Uterus (tissue), 4 donors: ENCODE measurements around the gene GSX2. TPM values are rescaled to one million over a fixed set of nuclear protein-coding genes. Genes with fewer than 3 reads are reported as not detected.

Experiments used
- DNase-seq, 2 donors: peaks; one replicate each; pipeline ENCODE4 v3.0.0-alpha.2; 2019 to 2020
- H3K27ac ChIP-seq, 2 donors: fragments of 200-600 bp; sonication (generic); 1 replicate in 1 of 2; 2 replicates in 1 of 2; pipeline ENCODE4 v1.5.1; 2016 to 2018
- H3K27me3 ChIP-seq, 2 donors: fragments of 200-600 bp; sonication (generic); one replicate each; pipeline ENCODE4 v1.5.1; 2018 to 2019; ENCODE audit warnings: control low read depth in 1 of 2
- H3K36me3 ChIP-seq, 2 donors: fragments of 200-600 bp; sonication (generic); one replicate each; pipeline ENCODE4 v1.5.1; 2019; ENCODE audit warnings: control low read depth in 1 of 2
- H3K4me1 ChIP-seq, 2 donors: fragments of 200-600 bp; sonication (generic); one replicate each; pipeline ENCODE4 v1.5.1; 2018 to 2019; ENCODE audit warnings: control low read depth in 1 of 2
- H3K4me3 ChIP-seq, 2 donors: fragments of 200-600 bp; sonication (generic); 1 replicate in 1 of 2; 2 replicates in 1 of 2; pipeline ENCODE4 v1.5.1; 2018 to 2019; ENCODE audit warnings: mild to moderate bottlenecking in 1 of 2
- H3K9me3 ChIP-seq, 2 donors: fragments of 200-600 bp; sonication (generic); one replicate each; pipeline ENCODE4 v1.5.1; 2019; ENCODE audit warnings: control low read depth in 1 of 2
- POLR2A ChIP-seq, 2 donors: fragments of 450-650 bp; IDR thresholded peaks; one replicate each; pipeline ENCODE4 v1.6.1; 2016; ENCODE audit warnings: antibody characterized with exemption in 2 of 2, mild to moderate bottlenecking in 1 of 2, moderate library complexity in 1 of 2
- intact Hi-C: fragments of 100-400 bp; cut with DNase I; formaldehyde crosslinking; loops from one replicate; pipeline ENCODE4 v1.15.1; 2023; ENCODE audit warnings: low total_unique reads
- total RNA-seq, 4 donors: library from RNA; depleted of rRNA in 3 of 4; stranded (reverse); fragments of >200 nt in 3 of 4; gene quantifications; one replicate each; pipeline versions ENCODE4 v1.1.0 to v1.2.4, GENCODE V29; 2014 to 2023
- TF ChIP-seq, protein P1 (sequence below), 4 experiments: fragments of 200-600 bp in 2 of 4; fragments of 450-650 bp in 2 of 4; sonication (generic) in 2 of 4; IDR thresholded peaks; one replicate each; pipeline ENCODE4 v1.5.1; 2016 to 2019; ENCODE audit warnings: antibody characterized with exemption in 4 of 4, mild to moderate bottlenecking in 2 of 4, moderate library complexity in 1 of 4
- donor health status: DM: yes; HTN: yes; CAD: no.

GSX2 gene
- total RNA-seq, 4 donors from 2014 or later: not detected

DNA sequence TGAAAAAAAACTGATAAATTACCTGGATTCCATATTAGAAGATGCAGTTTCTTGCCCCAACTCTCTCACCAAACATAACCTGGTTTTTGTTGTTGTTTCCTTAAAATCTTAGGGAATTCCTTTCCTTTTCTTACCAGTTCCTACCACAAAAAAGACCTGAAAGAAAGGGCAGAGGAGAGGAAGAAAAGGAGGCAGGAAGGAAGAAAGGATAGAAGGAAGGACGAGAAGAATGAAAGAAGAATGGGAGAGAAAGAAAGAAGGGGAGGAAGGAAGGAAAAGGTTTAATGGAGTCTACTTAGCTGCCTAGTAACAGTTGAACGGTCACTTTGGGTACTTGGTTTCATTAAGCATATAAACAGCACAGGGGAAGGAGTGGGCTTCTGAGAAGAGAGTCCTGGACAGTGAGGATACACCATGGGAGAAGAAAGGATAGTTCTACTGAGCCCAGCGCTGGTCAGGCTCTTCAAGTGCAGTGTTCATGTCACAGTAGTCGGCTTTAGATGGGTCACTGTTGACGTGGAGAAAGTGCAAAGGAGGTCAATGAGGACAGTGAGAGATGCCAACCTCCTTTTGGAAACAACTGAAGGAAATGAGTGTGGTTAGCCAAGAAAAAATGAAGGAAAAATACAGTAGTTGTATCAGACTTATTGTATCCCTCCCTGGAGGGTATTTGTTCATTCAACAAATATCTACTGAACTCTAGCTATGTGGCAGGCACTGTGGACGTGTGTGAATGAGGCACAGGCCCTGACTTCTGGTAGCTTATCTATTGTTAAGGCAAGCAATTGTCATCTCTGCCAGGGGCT, 34.5 kb upstream of the GSX2 start:
- peaks cover 0 to 3% of the 10 kb centered on the region in 2 donors for H3K4me1 ChIP-seq
- no peak for DNase-seq
- intact Hi-C loops: no loop called here
- no peak for TF ChIP-seq POLR2A (IDR thresholded peaks at IDR 0.05)
- TF ChIP-seq, protein P1, sequence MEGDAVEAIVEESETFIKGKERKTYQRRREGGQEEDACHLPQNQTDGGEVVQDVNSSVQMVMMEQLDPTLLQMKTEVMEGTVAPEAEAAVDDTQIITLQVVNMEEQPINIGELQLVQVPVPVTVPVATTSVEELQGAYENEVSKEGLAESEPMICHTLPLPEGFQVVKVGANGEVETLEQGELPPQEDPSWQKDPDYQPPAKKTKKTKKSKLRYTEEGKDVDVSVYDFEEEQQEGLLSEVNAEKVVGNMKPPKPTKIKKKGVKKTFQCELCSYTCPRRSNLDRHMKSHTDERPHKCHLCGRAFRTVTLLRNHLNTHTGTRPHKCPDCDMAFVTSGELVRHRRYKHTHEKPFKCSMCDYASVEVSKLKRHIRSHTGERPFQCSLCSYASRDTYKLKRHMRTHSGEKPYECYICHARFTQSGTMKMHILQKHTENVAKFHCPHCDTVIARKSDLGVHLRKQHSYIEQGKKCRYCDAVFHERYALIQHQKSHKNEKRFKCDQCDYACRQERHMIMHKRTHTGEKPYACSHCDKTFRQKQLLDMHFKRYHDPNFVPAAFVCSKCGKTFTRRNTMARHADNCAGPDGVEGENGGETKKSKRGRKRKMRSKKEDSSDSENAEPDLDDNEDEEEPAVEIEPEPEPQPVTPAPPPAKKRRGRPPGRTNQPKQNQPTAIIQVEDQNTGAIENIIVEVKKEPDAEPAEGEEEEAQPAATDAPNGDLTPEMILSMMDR (IDR thresholded peaks at IDR 0.05): no peak
- H3K36me3 ChIP-seq: no peaks in the 10 kb centered on the region
- peak overlapping the region; percentile 92 to 95 for H3K27ac ChIP-seq
- no peaks in the 10 kb centered on the region for H3K27me3 ChIP-seq
- H3K9me3 ChIP-seq: no peaks in the 10 kb centered on the region
- peak overlapping the region; percentile 99 to 100 for H3K4me3 ChIP-seq

GRCh38 chr4:54066088-54066415, 33.9 kb upstream of the GSX2 start:
- Histone ChIP-seq H3K27me3 (no peaks in the 10 kb centered on the region), H3K27ac (peak overlapping the region; percentile 92 to 95), H3K4me3 (no peak overlapping the region), H3K4me1 (peaks cover 0 to 3% of the 10 kb centered on the region in 2 donors), H3K9me3 (no peaks in the 10 kb centered on the region), H3K36me3 (no peaks in the 10 kb centered on the region)
- DNase-seq: no peak
- intact Hi-C loops: no loop called here
- TF ChIP-seq, protein P1 (IDR thresholded peaks at IDR 0.05): no peak
- TF ChIP-seq POLR2A (IDR thresholded peaks at IDR 0.05): no peak

- peaks cover 0 to 3% of the 10 kb centered on the region in 2 donors for H3K4me1 ChIP-seq
- H3K4me3 ChIP-seq: no peak overlapping the region
- intact Hi-C loops: no loop called here
- peak overlapping the region; percentile 68 to 92 for H3K27ac ChIP-seq
- no peaks in the 10 kb centered on the region for H3K9me3 ChIP-seq
- no peak for DNase-seq
- no peaks in the 10 kb centered on the region for H3K36me3 ChIP-seq
- no peaks in the 10 kb centered on the region for H3K27me3 ChIP-seq
- TF ChIP-seq, protein P1 (IDR thresholded peaks at IDR 0.05): no peak
- TF ChIP-seq POLR2A (IDR thresholded peaks at IDR 0.05): no peak
These were observed 33.2 kb upstream of the GSX2 start for GRCh38 chr4:54066718-54067129.

DNA sequence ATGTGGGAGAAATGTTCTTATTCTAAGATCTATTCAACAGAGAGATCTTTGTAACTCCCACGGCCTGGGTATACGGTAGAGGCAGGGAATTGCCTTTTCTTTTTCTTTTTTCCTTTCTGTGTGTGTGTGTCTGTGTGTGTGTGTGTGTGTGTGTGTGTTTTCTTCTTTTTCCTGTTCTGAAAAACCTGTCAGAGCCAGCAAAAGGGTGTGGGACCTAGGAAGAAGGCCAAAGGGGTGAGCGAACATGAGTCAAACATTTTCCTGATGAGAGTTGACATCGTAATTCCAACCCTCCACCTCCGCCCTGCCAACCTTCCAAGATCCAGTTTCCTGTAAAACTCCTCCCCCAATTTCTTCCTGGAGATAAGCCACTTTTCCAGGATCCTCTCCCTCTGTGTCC, 32.8 kb upstream of the GSX2 start:
- Histone ChIP-seq H3K9me3 (no peaks in the 10 kb centered on the region), H3K4me1 (peaks cover 0 to 3% of the 10 kb centered on the region in 2 donors), H3K27me3 (no peaks in the 10 kb centered on the region), H3K27ac (peak overlapping the region; percentile 68 to 92), H3K4me3 (no peak overlapping the region), H3K36me3 (no peaks in the 10 kb centered on the region)
- intact Hi-C loops: no loop called here
- no peak for TF ChIP-seq POLR2A (IDR thresholded peaks at IDR 0.05)
- TF ChIP-seq, protein P1 (IDR thresholded peaks at IDR 0.05): no peak
- peak; percentile 36 to 60 for DNase-seq

DNA sequence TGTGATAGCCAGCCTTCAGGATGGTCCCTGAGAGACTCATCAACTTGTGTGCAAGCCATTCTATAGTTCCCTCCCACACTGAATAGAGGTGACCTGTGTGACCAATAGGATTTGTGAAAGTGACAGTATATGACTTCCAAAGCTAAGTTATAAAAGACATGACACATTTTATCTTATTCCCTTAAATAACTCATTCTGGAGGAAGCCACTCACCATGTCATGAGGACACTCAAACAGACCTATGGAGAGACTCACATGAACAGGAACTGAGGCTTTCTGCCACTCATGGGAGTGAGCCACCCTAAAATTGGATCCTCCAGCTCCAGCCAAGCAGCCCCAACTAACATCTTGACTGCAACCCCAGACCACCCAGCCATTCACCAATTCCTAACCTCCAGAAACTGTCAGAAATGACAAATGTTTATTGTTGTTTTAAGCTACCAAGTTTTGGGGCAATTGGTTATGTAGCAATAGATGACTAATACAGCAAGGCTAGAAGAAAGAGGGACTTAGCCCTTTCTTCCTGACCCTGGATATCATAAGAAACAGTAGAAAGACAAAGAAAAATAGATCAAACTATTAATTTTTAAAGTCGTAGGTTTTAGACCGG, 26.6 kb upstream of the GSX2 start:
- DNase-seq: no peak
- H3K27me3 ChIP-seq: no peaks in the 10 kb centered on the region
- no peak overlapping the region for H3K27ac ChIP-seq
- H3K4me1 ChIP-seq: no peaks in the 10 kb centered on the region
- no peak overlapping the region for H3K4me3 ChIP-seq
- TF ChIP-seq, protein P1 (IDR thresholded peaks at IDR 0.05): no peak
- no peak for TF ChIP-seq POLR2A (IDR thresholded peaks at IDR 0.05)
- no peaks in the 10 kb centered on the region for H3K36me3 ChIP-seq
- H3K9me3 ChIP-seq: no peaks in the 10 kb centered on the region
- intact Hi-C loops: no loop called here
